ENCODE measurements around the gene ERMN.

DNA sequence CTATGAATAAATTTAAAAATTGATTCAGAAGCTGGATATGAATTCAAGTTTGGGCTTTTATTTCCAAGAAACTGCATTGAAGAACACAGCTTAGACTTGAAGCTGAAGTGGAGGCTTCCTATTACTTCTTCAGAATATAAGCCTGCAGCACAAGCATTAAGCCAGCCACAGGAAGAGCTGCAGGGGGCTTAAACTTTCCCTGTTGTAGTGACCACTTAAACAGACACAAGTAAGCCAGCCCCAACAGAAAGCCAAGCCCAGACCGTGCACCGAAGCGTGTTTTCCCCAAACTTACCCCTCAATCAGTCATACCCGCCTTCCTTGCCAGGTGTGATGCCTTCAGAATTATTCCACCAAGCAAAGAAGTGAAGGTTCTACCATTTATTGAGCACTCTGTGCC, 28.7 kb downstream of the ERMN start:
- TF ChIP-seq POLR2AphosphoS5 (IDR thresholded peaks at IDR 0.05; ENCODE audit: low read depth, low read length), result no peak
- TF ChIP-seq POU2F2 (IDR thresholded peaks at IDR 0.05; ENCODE audit: low read depth, low read length), result no peak
- no peak for TF ChIP-seq POLR2A (IDR thresholded peaks at IDR 0.05; ENCODE audit: low read depth, low read length)
- no peak for TF ChIP-seq TAF1 (IDR thresholded peaks at IDR 0.05; ENCODE audit: low read depth, low read length)

Data from GM12891 (cell line).